ENCODE results near the gene DEFB131A.
"Not testable (repeated sequence)": the region's sequence is repeated elsewhere in the genome, so short reads cannot be mapped to it uniquely, and the experiment has no call there.

DEFB131A gene, protein sequence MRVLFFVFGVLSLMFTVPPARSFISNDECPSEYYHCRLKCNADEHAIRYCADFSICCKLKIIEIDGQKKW

DNA sequence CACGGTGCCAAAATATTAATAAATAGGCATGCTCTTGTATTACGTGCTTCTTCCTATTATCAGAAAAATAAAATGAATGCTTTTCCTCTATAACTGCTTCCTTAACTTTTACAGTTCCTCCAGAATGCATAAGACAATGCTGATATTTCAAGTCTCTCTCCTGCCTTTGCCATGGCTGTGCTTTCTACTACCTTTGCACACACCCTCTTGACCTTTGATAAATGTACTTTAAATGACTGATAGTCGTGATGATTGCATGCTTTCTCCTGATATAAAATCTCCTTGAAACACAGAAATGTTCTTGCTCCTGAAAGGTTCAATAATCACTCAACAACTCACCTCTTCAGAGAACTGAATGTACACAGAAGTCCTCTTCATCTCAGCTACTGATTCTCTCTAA lies at the start of gene DEFB131A:
Gene DEFB131A (plus strand): TSS at position 301 of the 400 bp plus-strand sequence. CDS start 120 bp downstream, outside the sequence.
- not testable (repeated sequence) for DNase-seq (ENCODE audit: low read depth in 2 of 3, low spot score in 1 of 3)

DNA sequence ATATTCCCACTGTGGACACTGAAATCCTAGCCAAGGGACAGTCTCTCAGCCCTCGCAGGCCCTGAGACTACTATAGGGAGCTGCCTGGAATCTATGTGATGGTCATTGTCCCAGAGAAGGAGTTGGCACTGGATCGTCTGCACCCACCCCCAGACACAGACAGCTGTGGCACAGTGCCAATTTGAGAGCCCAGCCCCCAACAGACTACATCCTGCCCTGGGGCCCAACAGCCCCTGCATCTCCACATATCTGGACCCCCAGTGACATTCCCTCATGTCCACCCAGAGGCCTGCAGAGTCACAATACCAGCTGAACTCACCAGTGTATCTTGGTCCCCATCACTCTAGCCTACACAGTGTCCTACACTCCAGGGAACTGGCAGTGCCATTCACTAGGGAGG lies 38.4 kb upstream of the DEFB131A start:
- not testable (repeated sequence) for DNase-seq (ENCODE audit: low read depth in 2 of 3, low spot score in 1 of 3)

DNA sequence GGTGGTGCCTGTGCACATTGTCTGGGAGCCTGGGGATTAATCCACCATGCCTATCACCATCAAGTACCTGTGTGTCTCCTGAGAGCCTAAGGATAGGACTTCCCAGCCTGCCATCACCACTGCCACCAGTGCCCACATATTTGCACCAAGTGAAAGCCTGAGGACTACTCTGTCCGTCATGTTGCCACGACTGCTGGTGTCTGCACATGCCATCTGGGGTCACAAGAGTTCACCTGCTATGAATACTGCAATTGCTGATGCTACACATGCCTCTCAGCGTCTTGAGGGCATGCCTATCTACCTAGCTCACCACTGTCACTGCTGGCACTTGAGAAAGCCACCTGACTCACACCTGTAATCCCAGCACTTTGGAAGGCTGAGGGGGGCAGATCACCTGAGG lies 37.7 kb upstream of the DEFB131A start:
- DNase-seq (ENCODE audit: low read depth in 2 of 3, low spot score in 1 of 3): not testable (repeated sequence)

DNA sequence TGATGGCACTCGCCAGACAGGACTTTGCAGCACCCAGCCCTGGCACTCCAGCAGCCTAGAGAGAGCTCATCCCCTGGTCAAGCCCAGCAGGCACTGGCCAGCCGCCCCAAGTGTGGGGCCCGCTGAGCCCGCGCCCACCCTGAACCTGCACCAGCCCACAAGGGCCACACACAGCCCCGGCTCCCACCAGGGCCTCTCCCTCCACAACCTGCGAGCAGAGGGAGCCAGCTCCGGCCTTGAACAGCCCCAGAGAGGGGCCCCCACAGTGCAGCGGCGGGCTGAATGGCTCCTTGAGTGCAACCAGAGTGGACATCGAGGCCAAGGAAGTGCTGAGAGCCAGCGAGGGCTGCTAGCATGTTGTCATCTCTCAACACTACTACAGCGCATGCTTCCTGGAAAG lies 34.4 kb upstream of the DEFB131A start:
- no peak for DNase-seq (ENCODE audit: low read depth in 2 of 3, low spot score in 1 of 3)

DNA sequence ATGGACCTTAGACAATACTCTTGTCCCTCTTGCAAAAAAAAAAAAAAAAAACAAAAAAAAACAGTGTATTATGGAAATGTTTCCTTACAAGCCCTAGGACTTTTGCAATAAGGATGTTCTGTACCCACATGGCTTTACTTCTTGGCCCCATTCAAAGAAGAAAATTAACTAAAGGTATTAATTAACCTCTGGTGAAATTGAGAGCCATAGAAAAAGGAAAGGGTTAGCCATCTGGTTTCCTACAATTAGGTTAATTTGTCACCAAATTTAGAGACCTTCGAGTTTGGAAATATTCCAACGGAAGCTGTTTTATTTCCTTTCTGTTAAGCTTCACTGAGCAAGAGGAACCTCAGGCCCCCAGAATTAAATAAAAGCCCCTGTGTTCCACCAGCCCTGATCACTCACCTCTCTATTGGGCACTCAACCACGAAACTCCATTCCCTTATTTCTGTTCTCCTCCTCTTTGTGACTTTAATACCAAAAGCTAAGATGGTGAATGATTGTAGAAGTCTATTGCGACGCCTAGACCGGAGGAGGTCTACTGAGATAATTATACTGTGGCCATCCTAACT lies 22.2 kb upstream of the DEFB131A start:
- DNase-seq (ENCODE audit: low read depth in 2 of 3, low spot score in 1 of 3): not testable (repeated sequence)

DNA sequence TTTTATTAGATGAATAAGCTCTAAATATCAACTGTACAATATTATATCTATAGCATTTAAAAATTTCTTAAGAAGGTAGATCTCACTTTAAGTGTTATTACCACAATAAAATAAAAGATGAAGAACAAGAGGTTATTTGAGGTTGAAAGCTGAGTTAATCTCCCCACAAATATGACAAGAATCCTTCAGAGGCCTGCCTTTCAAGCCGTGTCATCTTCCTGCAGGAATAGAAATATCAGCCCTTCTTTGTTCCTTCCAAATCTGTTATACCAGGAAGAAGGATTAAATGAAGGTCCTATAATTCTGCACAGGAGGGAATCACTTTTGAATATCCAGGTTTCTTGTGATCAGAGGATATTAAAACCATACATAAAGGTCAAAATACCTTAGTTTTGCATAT lies 18.3 kb upstream of the DEFB131A start:
- DNase-seq (ENCODE audit: low read depth in 2 of 3, low spot score in 1 of 3): not testable (repeated sequence)

DNA sequence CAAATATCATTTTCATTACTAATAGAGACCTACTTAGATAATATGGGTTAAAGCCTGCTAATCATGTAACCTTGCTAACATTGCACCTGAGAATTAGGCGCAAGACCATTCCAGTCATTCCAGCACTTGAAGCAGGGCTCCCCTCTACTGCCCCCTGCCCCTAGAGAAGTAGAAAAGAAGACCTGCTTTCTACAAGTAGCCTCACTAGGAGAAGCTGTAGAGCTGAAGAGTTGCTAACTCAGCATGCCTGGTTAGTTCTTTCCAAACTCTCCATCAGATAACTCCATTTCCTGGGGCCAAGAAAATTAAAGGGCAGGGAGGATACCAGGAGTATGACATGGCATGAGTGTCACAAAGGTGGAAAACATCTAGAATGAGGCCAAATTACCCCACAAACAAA lies 14.2 kb upstream of the DEFB131A start:
- DNase-seq (ENCODE audit: low read depth in 2 of 3, low spot score in 1 of 3): not testable (repeated sequence)

DNA sequence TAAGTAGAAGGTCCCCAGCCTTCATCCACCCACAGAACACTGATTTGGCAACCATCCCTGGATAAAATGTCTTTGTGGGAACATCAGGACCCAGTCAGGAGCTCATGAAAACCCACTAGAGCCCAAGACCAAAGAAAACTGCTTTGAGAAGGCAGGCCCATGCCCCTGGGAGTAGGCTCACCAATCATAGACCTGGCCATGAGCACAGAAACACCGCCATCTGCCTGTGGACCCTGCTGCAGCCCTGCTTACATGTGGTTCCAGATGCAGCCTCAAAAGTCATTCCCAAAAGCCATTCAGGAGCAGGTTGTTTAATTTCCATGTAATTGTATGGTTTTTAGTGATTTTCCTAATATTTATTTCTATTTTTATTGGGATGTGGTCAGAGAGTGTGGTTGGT lies 10.9 kb upstream of the DEFB131A start:
- DNase-seq (ENCODE audit: low read depth in 2 of 3, low spot score in 1 of 3): not testable (repeated sequence)

DNA sequence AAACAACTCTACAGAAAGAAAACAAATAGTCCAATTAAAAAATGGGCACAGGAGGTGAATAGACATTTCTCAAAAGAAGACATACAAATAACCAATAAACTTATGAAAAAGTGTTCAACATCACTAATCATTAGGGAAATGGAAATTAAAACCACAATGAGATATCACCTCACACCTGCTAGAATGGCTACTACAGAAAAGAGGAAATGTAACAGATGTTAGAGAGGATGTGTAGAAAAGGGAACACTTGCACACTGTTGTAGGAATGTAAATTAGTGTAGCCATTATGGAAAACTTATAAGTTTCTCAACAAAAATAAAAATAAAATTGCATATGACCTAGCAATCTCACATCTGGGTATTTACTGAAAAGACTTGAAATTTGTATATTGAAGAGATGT lies 7.5 kb upstream of the DEFB131A start:
- not testable (repeated sequence) for DNase-seq (ENCODE audit: low read depth in 2 of 3, low spot score in 1 of 3)

DNA sequence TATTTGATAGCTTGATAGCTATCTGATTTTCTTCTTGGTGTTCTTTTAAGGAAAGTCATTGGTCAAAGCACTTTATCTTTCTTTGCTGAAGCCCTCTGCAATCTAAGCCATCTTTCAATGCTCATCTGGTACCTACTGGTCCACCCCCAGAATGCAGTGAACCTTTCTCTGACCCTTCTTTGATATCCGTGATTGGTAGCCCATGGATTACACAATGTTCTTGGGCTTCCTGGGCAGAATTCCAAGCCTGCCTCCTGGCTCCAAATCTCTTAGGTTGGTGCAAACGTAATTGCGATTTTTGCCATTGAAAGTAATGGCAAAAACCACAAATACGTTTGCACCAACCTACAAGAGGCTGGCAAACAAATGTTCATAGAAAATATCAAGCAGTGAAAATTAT lies 1.9 kb upstream of the DEFB131A start:
- DNase-seq (ENCODE audit: low read depth in 2 of 3, low spot score in 1 of 3): not testable (repeated sequence)

DNA sequence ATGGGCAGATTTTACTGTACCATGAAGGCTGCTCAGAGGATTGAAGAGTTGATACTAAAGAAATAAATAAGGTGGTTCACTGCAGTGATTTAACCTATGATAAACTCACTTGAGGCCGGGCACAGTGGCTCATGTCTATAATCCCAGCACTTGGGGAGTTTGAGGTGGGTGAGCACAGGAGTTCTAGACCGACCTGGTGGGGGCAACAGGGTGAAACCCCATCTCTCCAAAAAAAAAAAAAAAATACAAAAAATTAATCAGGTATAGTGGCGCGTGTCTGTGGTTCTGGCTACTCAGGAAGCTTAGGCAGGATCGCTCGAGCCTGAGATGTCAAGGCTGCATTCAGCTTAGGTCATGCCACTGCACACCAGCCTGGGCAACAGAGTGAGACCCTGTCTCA lies 467 bp downstream of the DEFB131A start:
- DNase-seq (ENCODE audit: low read depth in 2 of 3, low spot score in 1 of 3): not testable (repeated sequence)

DNA sequence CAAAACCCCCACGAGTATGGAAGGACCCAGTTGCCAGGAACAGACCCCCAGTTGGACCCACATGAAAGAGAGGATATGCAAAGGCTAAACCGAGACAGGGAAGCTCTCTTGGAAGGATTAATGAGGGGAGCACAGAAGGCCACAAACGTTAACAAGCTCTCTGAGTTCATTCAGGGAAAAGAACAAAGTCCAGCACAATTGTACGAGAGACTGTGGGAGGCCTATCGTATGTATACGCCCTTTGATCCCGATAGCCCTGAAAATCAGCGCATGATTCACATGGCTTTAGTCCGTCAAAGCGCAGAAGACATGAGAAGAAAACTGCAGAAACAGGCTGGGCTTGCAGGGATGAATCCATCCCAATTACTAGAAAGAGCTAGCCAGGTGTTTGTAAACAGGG lies 8.0 kb downstream of the DEFB131A start:
- DNase-seq (ENCODE audit: low read depth in 2 of 3, low spot score in 1 of 3): not testable (repeated sequence)

DNA sequence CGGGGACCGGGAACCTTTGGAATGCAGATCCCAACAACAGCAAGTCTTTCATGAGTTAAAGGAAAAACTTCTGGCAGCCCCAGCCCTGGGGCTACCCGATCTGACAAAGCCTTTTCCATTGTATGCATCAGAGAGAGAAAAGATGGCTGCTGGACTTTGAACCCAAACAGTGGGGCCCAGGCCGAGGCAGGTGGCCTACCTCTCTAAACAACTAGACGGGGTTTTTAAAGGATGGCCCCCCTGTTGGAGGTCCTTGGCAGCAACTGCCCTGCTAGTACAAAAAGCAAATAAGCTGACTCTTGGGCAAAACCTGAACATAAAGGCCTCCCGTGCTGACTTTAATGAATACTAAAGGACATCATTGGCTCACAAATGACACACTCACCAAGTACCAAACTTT lies 10.1 kb downstream of the DEFB131A start:
- DNase-seq (ENCODE audit: low read depth in 2 of 3, low spot score in 1 of 3): not testable (repeated sequence)

DNA sequence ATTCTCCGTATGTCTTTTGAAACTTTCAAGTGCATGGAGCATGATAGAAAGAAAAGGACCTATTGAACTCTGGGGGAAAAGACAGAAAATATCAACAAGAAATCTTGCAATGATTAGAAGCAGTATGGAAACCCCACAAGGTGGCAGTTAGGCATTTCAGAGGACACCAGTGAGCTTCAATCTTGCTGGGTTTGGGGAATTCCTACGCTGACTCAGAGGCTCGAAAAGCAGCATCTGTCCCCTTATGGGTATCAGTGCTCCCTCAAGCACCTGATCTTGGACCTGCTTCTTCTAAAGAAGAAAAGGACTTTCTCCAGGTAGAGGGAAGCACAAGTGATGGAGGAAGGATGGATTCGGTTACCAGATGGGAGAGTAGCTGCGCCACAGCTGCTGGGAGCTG lies 10.8 kb downstream of the DEFB131A start:
- DNase-seq (ENCODE audit: low read depth in 2 of 3, low spot score in 1 of 3): not testable (repeated sequence)

DNA sequence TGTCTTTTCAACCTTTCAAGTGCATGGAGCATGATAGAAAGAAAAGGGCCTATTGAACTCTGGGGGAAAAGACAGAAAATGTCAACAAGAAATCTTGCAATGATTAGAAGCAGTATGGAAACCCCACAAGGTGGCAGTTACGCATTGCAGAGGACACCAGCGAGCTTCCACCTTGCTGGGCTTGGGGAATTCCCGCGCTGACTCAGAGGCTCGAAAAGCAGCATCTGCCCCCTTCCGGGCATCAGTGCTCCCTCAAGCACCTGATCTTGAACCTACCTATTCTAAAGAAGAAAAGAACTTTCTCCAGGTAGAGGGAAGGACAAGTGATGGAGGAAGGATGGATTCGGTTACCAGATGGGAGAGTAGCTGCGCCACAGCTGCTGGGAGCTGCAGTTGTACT lies 35.3 kb downstream of the DEFB131A start:
- not testable (repeated sequence) for DNase-seq (ENCODE audit: low read depth in 2 of 3, low spot score in 1 of 3)

DNA sequence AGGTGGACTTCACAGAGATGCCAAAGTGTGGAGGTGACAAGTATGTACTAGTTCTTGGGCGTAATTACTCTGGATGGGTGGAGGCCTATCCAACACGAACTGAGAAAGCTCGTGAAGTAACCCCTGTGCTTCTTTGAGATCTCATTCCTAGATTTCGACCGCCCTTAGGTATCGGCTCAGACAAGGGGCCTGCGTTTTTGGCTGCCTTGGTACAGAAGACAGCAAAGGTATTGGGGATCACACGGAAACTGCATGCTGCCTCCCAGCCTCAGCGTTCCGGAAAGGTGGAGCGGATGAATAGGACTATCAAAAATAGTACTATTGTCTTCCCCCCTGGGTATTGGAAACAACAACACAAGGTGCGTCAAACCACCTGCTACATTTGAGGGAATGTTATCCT lies 35.9 kb downstream of the DEFB131A start:
- DNase-seq (ENCODE audit: low read depth in 2 of 3, low spot score in 1 of 3): not testable (repeated sequence)

DNA sequence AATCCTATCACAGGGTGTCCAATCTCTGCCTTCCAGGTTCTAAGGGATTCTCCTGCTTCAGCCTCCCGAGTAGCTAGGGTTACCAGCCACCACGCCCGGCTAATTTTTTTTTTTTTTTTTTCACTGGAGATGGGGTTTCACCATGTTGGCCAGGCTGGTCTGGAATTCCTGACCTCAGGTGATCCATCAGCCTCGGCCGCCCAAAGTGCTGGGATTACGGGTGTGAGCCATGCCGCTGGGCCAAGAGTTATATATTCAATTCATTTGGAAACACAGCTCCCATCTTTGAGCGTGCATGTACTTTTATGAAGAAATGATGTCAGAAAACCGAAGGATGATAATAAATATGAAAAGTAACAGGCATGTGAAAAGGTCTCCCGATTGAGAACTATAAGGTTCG lies 38.7 kb downstream of the DEFB131A start:
- not testable (repeated sequence) for DNase-seq (ENCODE audit: low read depth in 2 of 3, low spot score in 1 of 3)

DNA sequence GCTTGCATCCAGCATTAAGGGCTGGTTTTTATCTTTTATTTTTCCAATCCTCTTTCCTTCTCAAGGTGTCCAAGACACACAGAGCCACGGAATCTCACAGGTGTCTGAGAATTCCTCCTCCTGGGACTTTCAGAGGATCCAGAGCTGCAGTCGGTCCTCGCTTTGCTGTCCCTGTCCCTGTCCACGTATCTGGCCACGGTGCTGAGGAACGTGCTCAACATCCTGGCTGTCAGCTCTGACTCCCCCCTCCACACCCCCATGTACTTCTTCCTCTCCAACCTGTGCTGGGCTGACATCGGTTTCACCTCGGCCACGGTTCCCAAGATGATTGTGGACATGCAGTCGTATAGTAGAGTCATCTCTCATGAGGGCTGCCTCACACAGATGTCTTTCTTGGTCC lies 39.5 kb downstream of the DEFB131A start:
- DNase-seq (ENCODE audit: low read depth in 2 of 3, low spot score in 1 of 3): not testable (repeated sequence)

DNA sequence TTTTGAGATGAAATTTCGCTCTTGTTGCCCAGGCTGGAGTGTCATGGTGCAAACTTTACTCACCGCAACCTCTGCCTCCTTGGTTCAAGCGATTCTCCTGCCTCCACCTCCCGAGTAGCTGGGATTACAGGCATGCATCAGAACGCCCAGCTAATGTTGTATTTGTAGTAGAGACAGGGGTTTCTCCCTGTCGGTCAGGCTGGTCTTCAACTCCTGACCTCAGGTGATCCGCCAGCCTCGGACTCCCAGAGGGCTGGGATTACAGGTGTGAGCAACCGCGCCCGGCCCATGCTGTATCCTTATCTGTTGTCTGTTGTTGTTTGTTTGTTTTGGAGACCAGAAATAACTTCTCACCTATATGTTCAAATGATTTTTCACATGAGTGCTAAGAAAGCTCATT lies 42.7 kb downstream of the DEFB131A start:
- not testable (repeated sequence) for DNase-seq (ENCODE audit: low read depth in 2 of 3, low spot score in 1 of 3)

DNA sequence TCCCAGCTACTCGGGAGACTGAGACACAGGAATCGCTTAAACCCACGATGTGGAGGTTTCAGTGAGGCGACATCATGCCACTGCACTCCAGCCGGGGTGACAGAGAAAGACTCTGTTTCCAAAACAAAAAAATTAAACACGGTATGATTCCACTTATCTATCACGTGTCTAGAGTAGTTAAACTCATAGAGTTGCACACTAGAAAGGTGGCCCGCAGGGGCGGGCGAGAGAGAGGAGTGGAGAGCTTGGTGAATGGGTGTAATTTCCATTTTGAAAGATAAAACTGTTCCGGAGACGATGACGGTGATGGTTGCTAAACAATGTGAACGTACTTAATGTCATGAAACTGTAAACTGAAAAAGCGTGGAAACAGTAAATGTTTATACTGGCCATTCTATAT lies 44.6 kb downstream of the DEFB131A start:
- DNase-seq (ENCODE audit: low read depth in 2 of 3, low spot score in 1 of 3): not testable (repeated sequence)

DNA sequence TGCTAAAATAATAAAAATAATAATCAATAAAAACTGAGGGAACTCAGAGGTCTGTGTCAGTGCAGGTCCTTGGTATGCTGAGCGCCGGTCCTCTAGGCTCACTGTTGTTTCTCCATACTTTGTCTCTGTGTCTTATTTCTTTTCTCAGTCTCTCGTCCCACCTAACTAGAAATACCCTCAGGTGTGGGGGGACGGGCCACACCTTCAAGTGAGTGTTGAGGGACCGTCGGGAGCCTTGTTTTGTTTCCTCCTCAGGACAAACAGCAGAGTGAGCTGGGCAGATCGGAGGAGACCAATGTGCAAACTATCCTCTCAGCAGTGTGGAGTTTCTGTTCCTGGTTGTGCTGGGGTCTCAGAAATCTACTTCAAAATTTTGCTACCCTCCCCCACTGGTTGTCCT lies 46.3 kb downstream of the DEFB131A start:
- DNase-seq (ENCODE audit: low read depth in 2 of 3, low spot score in 1 of 3): not testable (repeated sequence)

DNA sequence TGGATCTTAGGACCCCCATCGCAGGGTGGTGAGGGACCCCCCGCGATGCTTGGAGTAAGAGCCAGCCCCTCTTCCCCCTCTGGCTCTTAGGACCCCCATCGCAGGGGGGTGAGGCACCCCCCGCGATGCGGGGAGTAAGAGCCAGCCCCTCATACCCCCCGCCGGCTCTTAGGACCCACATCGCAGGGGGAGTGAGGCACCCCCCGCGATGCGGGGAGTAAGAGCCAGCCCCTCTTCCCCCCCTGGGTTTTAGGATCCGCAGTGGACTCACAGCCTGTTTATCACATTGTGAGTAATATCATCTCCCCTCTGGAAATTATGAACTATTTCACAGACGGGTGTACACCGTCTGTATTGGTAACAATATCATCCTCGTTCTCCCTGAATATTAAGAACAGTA lies 46.8 kb downstream of the DEFB131A start:
- DNase-seq (ENCODE audit: low read depth in 2 of 3, low spot score in 1 of 3): not testable (repeated sequence)

DNA sequence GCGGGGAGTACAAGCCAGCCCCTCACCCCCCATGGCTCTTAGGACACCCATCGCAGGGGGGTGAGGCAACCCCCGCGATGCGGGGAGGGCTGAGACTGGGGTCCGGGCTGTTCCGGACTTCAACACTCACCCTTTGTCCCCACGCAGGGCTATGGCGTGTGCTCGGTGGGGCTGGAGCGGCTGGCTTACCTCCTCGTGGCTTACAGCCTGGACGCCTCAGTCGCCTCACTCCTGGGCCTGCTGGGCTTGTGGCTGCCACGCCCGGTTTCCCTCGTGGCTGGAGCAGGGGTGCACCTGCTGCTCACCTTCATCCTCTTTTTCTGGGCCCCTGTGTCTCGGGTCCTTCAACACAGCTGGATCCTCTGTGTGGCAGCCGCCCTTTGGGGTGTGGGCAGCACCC lies 49.4 kb downstream of the DEFB131A start:
- DNase-seq (ENCODE audit: low read depth in 2 of 3, low spot score in 1 of 3): not testable (repeated sequence)
